ENCODE data around the gene FAM110C.
"Not testable (repeated sequence)": the region's sequence is repeated elsewhere in the genome, so short reads cannot be mapped to it uniquely, and the experiment has no call there.

The FAM110C gene

DNA sequence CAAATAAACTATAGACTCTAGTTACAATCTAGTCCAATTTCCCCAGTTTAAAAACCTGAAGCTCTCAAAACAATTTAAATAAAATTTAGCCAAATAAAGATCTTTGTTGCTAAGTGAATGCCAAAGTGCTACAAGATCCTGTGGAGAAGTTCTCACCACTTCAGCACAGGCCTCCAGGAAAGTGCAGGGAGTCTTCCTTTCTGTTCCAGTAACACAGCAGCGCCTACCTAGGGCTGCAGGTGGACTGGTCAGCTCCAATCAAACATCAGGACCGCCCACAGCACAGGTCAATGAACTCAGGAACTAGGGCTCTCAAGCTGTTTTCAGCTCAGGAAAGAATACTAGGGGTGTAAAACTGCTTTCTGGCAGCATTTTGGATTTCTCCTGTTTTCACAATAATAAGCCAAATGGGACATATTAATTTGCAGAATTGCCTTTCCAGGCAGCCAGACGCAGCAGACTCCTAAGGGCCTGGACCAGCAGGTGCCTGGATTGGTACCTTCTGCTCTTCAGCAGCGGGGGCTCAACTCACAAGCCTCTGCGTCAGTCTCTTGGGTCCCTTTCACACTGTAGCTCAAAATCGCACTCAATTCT lies 1.5 kb downstream of the FAM110C start:
- DNase-seq (ENCODE audit: low read depth in 3 of 3, low spot score in 1 of 3), result no peak

- DNase-seq (ENCODE audit: low read depth in 3 of 3, low spot score in 1 of 3), result no peak
Measured at GRCh38 chr2:42788-43187, 3.5 kb downstream of the FAM110C start.

GRCh38 chr2:40465-40864 lies 5.8 kb downstream of the FAM110C start:
- no peak for DNase-seq (ENCODE audit: low read depth in 3 of 3, low spot score in 1 of 3)

- DNase-seq (ENCODE audit: low read depth in 3 of 3, low spot score in 1 of 3), result no peak
Measured at GRCh38 chr2:38155-38554, 8.2 kb downstream of the FAM110C start.

DNA sequence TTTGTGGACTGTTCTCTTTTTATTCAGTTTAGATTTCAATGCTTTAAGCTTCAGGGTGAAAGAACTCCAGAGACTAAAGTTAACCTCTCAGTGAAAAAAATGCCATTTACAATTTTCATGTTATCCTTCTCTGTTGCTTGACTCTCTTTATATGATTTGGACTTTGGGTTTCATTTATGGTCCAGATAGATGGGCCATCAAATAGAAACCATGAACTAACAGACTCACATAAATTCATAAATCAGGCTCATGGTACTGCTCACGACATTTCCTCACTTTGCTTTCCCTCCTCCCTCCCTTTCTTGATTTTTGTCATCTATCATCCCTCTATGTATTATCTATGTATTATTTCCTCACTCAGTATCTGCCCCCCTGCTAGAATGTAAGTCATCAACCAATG lies 10.0 kb downstream of the FAM110C start:
- no peak for DNase-seq (ENCODE audit: low read depth in 3 of 3, low spot score in 1 of 3)

- no peak for DNase-seq (ENCODE audit: low read depth in 3 of 3, low spot score in 1 of 3)
Measured at GRCh38 chr2:35852-36251, 10.5 kb downstream of the FAM110C start.

- peak in 1 of 3 donors; percentile 20 for DNase-seq (ENCODE audit: low read depth in 3 of 3, low spot score in 1 of 3)
Measured at GRCh38 chr2:33620-34019, 12.7 kb downstream of the FAM110C start.

- DNase-seq (ENCODE audit: low read depth in 3 of 3, low spot score in 1 of 3), result no peak
Measured at GRCh38 chr2:32068-32467, 14.2 kb downstream of the FAM110C start.

DNA sequence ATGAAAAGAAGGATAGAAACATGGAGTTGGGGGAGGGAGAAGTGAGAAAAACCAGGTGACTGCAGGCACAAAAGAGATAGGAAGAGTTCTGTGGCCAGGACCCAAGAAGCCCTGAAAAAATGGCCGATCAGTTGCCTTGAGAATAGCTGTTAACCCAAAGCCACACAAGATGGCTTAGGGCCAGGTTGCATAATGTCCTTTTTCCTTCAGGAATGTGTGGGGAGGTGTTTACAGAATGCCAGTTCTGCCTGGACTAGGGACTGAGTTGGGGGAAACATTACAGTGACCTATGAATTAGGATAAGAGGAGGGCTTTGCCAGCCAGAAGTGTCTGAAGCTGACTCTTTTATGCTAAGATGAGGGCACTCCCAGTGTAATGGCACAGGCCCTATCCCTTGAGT lies 17.1 kb downstream of the FAM110C start:
- DNase-seq (ENCODE audit: low read depth in 3 of 3, low spot score in 1 of 3), result no peak

DNA sequence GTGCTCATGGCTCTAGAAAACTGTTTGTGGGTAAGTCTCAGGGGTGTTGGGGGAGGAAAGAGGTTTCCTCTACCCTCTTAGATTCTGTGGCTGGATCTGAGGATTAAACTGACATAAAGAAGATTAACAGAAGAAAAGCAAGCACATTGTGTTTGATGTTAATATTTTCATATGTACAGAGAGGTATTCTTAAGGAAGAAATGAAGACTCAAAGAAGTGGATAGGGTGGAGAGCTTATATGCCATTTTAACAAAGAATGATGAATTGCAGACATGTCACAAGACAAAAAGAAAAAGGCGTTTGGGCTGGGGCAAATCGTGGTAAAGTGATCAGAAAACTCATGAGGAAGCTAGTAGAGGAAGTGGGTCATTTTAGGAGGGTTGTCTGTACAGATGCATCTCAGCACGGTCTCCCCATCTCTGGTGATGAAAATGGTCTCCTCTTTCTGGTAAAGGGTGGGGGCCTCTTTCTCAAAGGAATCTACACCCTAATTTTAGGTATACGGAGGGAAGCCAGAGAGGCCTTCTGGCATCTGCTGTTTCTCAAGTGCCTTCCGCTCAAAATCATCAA lies 17.8 kb downstream of the FAM110C start:
- DNase-seq (ENCODE audit: low read depth in 3 of 3, low spot score in 1 of 3), result no peak

GRCh38 chr2:26891-27290 lies 19.4 kb downstream of the FAM110C start:
- DNase-seq (ENCODE audit: low read depth in 3 of 3, low spot score in 1 of 3), result no peak

GRCh38 chr2:25543-25942 lies 20.8 kb downstream of the FAM110C start:
- DNase-seq (ENCODE audit: low read depth in 3 of 3, low spot score in 1 of 3), result no peak

DNA sequence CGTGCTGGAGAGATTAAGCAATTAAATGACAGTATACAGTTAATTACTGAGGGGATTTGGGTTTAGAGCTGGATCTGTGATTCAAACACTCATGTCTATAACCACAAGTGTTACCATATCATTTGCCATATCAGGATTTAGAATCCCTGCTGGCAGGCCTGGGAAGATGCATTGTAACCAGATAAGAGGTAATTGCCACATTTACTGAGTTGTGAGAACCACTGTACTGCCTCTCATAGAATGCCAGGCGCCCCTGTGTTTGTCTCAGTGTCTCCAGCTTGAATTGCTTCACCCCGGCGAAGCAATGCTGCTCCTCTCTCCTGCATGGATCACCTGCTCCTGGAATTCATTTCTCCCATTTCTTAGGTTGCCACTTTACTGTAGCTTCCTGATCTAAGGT lies 21.7 kb downstream of the FAM110C start:
- DNase-seq (ENCODE audit: low read depth in 3 of 3, low spot score in 1 of 3), result not testable (repeated sequence)

DNA sequence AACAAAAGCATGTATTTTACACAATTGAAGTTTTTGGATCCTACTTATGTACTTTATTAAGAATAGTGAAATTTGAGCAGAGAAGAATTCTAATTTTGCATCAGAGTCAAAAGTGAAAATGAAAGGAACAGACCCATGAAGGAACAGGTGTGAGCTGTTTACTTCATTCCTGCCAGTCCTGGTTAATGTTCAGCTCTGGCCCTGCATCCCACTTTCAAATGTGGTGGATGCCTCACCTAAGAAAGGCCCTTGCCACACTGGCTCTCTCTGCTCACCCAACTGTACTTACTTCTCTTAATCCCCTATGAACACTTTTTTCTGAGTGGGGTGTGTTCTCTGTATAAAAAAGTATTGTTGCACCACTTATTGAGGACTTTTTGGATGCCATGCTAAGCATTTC lies 22.2 kb downstream of the FAM110C start:
- no peak for DNase-seq (ENCODE audit: low read depth in 3 of 3, low spot score in 1 of 3)

DNA sequence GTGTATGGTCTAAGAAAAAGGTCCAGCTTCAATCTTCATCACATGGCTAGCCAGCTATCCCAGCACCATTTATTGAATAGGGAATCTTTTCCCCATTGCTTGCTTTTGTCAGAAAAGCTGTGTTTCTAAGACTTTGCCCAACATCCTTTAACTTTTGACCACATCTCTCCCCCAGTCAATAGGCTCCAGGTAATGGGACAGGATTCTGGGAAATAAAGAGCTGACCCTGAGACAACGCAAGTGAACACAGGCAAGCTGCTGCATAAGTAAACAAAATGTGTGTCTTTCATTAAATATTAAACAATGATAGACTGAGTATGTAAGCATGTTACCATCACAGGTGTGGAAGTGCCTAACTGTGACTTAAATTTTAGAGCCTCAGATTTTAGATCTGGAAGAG lies 23.0 kb downstream of the FAM110C start:
- no peak for DNase-seq (ENCODE audit: low read depth in 3 of 3, low spot score in 1 of 3)

- not testable (repeated sequence) for DNase-seq (ENCODE audit: low read depth in 3 of 3, low spot score in 1 of 3)
Measured at GRCh38 chr2:22244-22643, 24.1 kb downstream of the FAM110C start.

- DNase-seq (ENCODE audit: low read depth in 3 of 3, low spot score in 1 of 3), result not testable (repeated sequence)
Measured at GRCh38 chr2:20259-20658, 26.0 kb downstream of the FAM110C start.

DNA sequence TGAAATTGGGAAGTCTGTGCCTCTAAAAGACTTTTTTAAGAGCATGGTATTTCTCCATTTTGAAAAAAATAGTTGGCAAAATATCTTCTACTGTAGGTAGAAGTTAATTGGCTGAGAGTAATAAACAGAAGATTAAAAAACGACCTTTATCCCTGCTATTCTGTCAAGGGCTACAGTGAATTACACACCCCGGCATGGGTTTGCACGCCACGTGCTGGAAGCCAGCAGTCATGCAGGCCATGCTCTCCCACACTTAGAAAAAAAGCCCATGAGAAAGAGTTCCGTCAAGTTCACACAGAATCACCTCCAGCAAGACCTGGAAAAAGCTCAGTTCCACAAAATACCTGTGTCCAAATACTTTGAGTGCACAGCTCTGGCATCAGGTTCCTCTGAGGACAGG lies 26.8 kb downstream of the FAM110C start:
- DNase-seq (ENCODE audit: low read depth in 3 of 3, low spot score in 1 of 3), result no peak

GRCh38 chr2:18402-19271 lies 27.7 kb downstream of the FAM110C start:
- no peak for DNase-seq (ENCODE audit: low read depth in 3 of 3, low spot score in 1 of 3)

DNA sequence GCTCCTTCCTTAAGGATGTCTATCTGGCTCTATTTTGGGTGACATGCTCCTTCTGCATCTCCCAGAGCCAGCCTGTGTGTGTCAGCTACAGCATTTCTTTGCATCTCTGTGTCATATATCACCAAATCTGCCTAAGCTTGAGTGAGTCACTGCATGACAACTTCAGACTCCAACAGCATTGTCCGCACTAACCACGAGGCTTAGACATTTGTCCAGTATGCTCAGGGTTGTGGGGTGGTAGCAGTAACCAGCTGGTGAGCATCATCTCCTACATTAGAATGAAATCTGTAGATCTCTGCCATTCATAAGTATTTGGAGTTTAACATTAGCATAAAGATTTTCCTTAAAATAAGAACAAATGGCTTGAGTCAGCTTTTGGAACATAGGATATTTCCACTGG lies 30.4 kb downstream of the FAM110C start:
- not testable (repeated sequence) for DNase-seq (ENCODE audit: low read depth in 3 of 3, low spot score in 1 of 3)

DNA sequence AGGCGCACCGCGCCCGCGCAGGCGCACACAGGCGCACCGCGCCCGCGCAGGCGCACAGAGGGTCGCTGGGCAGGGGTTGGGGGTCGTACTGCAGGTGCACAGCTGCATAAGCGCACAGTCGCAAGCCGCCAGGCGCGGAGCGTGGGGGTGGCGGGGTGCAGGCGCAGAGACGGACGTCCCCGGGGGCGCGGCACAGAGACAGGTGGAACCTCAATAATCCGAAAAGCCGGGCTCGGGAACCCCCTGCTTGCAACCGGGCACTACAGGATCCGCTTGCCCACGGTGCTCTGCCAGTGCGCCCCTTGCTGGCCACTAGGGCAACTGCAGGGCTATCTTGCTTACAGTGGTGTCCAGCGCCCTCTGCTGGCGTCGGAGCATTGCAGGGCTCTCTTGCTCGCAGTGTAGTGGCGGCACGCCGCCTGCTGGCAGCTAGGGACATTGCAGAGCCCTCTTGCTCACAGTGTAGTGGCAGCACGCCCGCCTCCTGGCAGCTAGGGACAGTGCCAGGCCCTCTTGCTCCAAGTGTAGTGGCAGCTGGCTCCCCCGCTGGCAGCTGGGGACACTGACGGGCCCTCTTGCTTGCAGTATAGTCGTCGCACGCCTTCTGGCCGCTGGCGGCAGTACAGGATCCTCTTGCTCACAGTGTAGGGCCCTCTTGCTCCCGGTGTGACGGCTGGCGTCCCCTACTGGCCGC lies 34.9 kb downstream of the FAM110C start:
- peak in 1 of 3 donors; percentile 32 for DNase-seq (ENCODE audit: low read depth in 3 of 3, low spot score in 1 of 3)
